HG03095 (cell line): Measurements from ENCODE around the gene DAZL.

Source experiments
- ATAC-seq: cut with Tn5 transposase; IDR thresholded peaks from one replicate; pipeline ENCODE4 v1.9.1; 2021; ENCODE audit warnings: moderate library complexity; ENCODE audit not compliant: unreplicated experiment

Gene DAZL

DNA sequence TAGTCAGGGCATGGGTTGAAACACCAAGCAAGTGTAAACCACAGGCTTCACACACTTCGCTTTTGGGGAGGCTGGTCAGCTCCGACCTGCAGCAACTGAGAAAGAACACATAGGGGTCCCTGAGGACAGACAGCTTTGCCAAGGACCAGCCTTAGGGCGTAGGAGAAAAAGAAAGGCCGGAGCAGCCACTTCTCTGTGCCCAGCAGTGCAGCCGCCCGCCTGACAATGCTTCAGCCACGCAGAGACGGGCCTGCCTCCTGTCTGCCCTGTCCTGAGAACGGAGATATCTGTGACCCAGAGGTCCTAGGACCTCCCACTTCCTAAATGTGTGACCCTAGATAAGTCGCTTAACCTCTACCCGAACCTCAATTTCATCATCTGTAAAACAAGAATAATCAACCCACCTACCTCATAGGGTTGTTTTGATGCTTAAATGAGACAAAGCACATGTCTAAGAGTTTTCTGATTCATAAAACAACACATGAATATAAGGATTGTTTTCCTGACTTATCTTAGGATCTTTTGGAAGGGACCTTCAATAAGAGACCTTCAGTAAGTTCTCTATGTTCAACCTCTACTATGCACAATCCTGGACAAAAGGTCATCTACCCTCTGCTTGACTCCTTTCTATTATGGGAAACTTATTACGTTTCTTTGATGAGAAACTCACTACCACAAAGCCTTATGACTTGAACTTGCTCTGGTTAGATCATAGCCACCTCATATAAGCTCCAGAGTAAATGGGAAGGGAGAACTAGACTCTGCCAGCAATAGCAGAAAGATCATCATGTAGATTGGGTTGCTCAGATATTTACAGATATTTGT lies 58.8 kb downstream of the DAZL start:
- no peak for ATAC-seq

DNA sequence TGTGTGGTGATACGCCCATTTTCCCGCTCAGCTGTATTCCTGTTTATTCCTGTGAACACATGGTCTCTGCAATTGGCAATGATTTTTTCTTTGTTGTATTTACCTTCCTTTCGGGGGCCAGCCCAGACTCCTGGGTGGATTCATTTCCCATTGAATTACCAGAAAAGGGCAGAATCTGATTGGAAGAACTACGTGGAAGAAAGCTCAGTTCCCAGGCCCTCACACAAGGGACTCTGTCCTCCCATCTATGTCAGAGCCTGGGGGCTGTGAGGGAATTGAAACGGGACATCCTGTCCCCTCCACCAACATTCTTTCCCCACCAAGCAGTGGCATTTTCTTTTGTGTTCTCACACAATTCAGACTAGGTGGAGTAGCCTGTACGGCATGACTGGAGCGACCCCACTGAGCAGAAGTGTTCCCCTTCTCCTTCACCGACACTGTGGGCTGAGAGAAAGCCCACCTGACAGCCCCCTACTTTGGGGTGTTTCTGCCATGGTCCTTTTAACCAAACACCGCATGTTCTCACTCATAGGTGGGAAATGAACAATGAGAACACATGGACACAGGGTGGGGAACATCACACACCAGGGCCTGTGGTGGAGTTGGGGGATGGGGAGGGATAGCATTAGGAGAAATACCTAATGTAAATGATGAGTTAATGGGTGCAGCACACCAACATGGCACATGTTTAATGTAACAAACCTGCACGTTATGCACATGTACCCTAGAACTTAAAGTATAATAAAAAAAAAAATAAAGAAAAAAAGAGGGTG lies 59.6 kb downstream of the DAZL start:
- no peak for ATAC-seq

- no peak for ATAC-seq
Observed at GRCh38 chr3:16543242-16543864, 61.9 kb downstream of the DAZL start.

DNA sequence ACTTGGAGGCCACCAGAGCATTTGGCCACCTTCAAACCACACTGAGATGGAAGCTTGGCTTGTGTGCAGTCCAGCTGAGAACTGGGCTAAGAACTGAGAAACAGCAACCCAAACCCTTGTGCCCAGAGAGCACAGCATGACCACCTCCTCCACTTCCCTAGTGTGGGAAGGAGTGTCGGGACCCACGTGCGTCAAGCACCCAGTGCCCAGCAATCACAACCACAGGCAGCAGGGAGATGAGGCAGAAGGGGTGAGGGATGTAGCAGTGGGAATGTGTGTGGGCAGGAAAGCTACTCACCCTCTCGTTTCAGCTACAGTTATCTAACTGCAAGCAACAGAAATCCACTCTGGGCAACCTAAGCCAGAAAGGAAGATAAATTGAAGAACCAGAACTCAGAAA lies 66.7 kb downstream of the DAZL start:
- ATAC-seq, result no peak

DNA sequence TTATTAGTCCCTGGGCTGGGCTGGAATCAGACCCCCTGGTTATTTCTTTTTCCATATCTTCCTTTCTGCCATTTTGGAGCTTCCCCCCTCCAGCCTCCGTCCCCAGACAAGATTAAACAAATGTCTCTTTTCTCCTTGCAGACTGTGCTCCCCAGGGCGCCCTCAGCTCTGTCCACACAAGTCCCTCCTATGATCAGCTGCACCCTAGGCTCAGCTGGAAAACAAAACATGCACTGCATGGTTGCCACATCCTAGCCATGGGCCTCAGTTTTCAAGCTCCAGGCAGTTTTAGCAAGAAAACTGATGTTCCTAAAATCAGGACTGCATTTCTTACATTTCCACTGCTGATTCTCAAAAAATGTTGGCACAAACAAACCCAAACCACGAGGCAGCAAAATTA lies 68.2 kb downstream of the DAZL start:
- no peak for ATAC-seq
